WTC11 (cell line): Measurements from ENCODE around the gene RTN4RL1. TPM values are rescaled to one million over a fixed set of nuclear protein-coding genes. Genes with fewer than 3 reads are reported as not detected.

Experiments
- ATAC-seq: fragments of 200-7000 bp; cut with Tn5 transposase; 2 replicates; pipeline ENCODE4 v1.10.0; 2021; ENCODE audit warnings: mild to moderate bottlenecking, moderate library complexity
- CTCF ChIA-PET: fragments of 300-600 bp; sonication (Branson Sonifier 250); formaldehyde crosslinking; loops from one replicate; lab custom pipeline; 2021; ENCODE audit warnings: antibody characterized with exemption; lab: Charles Lee
- POLR2A ChIA-PET: fragments of 350-600 bp; sonication (Branson Sonifier 250); formaldehyde crosslinking; loops from one replicate; lab custom pipeline; 2021; ENCODE audit warnings: antibody characterized with exemption; lab: Charles Lee
- DNase-seq: peaks from one replicate; pipeline ENCODE4 v3.0.0; 2021; ENCODE audit warnings: low spot score
- H3K27ac Mint-ChIP-seq: 2 replicates; pipeline ENCODE4 v1.8.0; 2021; ENCODE audit warnings: mixed read lengths
- H3K27me3 Mint-ChIP-seq: 2 replicates; pipeline ENCODE4 v1.8.0; 2021; ENCODE audit warnings: low read depth, mild to moderate bottlenecking, moderate library complexity, mixed read lengths
- H3K36me3 Mint-ChIP-seq: 2 replicates; pipeline ENCODE4 v1.8.0; 2021; ENCODE audit warnings: mixed read lengths
- H3K4me1 Mint-ChIP-seq: 2 replicates; pipeline ENCODE4 v1.8.0; 2022; ENCODE audit warnings: mixed read lengths
- H3K4me3 Mint-ChIP-seq: 2 replicates; pipeline ENCODE4 v1.8.0; 2021; ENCODE audit warnings: mild to moderate bottlenecking, moderate library complexity, mixed read lengths
- H3K9me3 Mint-ChIP-seq: 2 replicates; pipeline ENCODE4 v1.8.0; 2021; ENCODE audit warnings: mixed read lengths
- ATF3 ChIP-seq: sonication (generic); formaldehyde crosslinking; conservative IDR thresholded peaks from 2 replicates; pipeline ENCODE4 v1.8.1; 2022; ENCODE audit warnings: mild to moderate bottlenecking, missing genetic modification reagents
- GRHL2 ChIP-seq: fragments of 250-450 bp; sonication (Bioruptor Pico); IDR thresholded peaks from 2 replicates; pipeline ENCODE4 v1.8.0; 2022; ENCODE audit warnings: mild to moderate bottlenecking, moderate library complexity; ENCODE audit not compliant: insufficient replicate concordance, severe bottlenecking
- JAZF1 ChIP-seq: fragments of 250-450 bp; sonication (Bioruptor Pico); IDR thresholded peaks from 2 replicates; pipeline ENCODE4 v1.9.0; 2021; ENCODE audit warnings: moderate library complexity, mild to moderate bottlenecking, inconsistent platforms
- JUN ChIP-seq: sonication (generic); formaldehyde crosslinking; IDR thresholded peaks from 2 replicates; pipeline ENCODE4 v1.8.0; 2023; ENCODE audit warnings: mild to moderate bottlenecking, missing genetic modification reagents
- NFATC4 ChIP-seq: fragments of 250-450 bp; sonication (Bioruptor Pico); IDR thresholded peaks from 2 replicates; pipeline ENCODE4 v1.9.0; 2021; ENCODE audit warnings: mild to moderate bottlenecking
- PREB ChIP-seq: sonication (generic); formaldehyde crosslinking; IDR thresholded peaks from 2 replicates; pipeline ENCODE4 v1.8.1; 2022; ENCODE audit warnings: mild to moderate bottlenecking, missing genetic modification reagents, moderate library complexity, borderline replicate concordance
- SMAD3 ChIP-seq: sonication (generic); formaldehyde crosslinking; IDR thresholded peaks from 2 replicates; pipeline ENCODE4 v1.8.0; 2022; ENCODE audit warnings: missing genetic modification reagents, mild to moderate bottlenecking, borderline replicate concordance
- TEAD1 ChIP-seq: sonication (generic); formaldehyde crosslinking; IDR thresholded peaks from 2 replicates; pipeline ENCODE4 v1.8.0; 2022; ENCODE audit warnings: mild to moderate bottlenecking, missing genetic modification reagents
- TP53 ChIP-seq: sonication (generic); formaldehyde crosslinking; IDR thresholded peaks from 2 replicates; pipeline ENCODE4 v1.8.1; 2023; ENCODE audit warnings: mild to moderate bottlenecking, missing genetic modification reagents
- ZNF281 ChIP-seq: sonication (generic); formaldehyde crosslinking; IDR thresholded peaks from 2 replicates; pipeline ENCODE4 v1.8.0; 2023; ENCODE audit warnings: mild to moderate bottlenecking, missing genetic modification reagents
- ZNF416 ChIP-seq: fragments of 250-450 bp; sonication (Bioruptor Pico); IDR thresholded peaks from 2 replicates; pipeline ENCODE4 v1.9.0; 2021; ENCODE audit warnings: mild to moderate bottlenecking, inconsistent platforms
- ZNF423 ChIP-seq: fragments of 250-450 bp; sonication (Bioruptor Pico); IDR thresholded peaks from 2 replicates; pipeline ENCODE4 v2.1.2; 2022; ENCODE audit warnings: mild to moderate bottlenecking, moderate library complexity
- total RNA-seq: library from RNA; stranded (reverse); gene quantifications from 3 replicates; pipeline ENCODE4 v1.2.3, GENCODE V29; 2021
- TF ChIP-seq, protein P1 (sequence below): sonication (generic); formaldehyde crosslinking; IDR thresholded peaks from 2 replicates; pipeline ENCODE4 v1.8.1; 2022; ENCODE audit warnings: low read depth, mild to moderate bottlenecking, moderate library complexity, missing genetic modification reagents, borderline replicate concordance
- TF ChIP-seq, protein P2 (sequence below): sonication (generic); formaldehyde crosslinking; IDR thresholded peaks from 2 replicates; pipeline ENCODE4 v1.8.0; 2023; ENCODE audit warnings: missing genetic modification reagents, mild to moderate bottlenecking, borderline replicate concordance
- TF ChIP-seq, protein P3 (sequence below): sonication (generic); formaldehyde crosslinking; IDR thresholded peaks from 2 replicates; pipeline ENCODE4 v1.8.0; 2022; ENCODE audit warnings: mild to moderate bottlenecking, missing genetic modification reagents
- TF ChIP-seq, protein P4 (sequence below): fragments of 250-450 bp; sonication (Bioruptor Pico); IDR thresholded peaks from 2 replicates; pipeline ENCODE4 v1.8.0; 2021; ENCODE audit warnings: mild to moderate bottlenecking
- TF ChIP-seq, protein P5 (sequence below): sonication (generic); formaldehyde crosslinking; IDR thresholded peaks from 2 replicates; pipeline ENCODE4 v1.8.0; 2022; ENCODE audit warnings: mild to moderate bottlenecking, missing genetic modification reagents
- TF ChIP-seq, protein P6 (sequence below): sonication (generic); formaldehyde crosslinking; IDR thresholded peaks from 2 replicates; pipeline ENCODE4 v1.8.1; 2022; ENCODE audit warnings: missing genetic modification reagents, borderline replicate concordance

The RTN4RL1 gene
- total RNA-seq, 1 experiment from 2014 or later, result 0.72 TPM

DNA sequence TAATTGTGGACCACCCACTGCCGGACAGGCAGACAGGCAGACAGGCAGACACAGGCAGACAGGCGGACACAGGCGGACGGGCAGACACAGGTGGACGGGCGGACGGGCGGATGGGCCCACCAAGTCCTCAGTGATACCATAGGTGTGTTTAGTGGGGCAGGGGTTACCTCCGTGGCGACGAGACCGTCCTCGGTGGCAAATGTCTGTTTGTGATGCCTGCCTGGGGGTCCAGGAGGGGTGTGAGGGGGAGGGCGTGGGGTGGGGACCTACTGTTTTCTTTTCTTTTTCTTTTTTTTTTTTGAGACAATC is 76.7 kb downstream of the RTN4RL1 start:
- Mint-ChIP-seq H3K36me3 (no peaks in the 10 kb centered on the region), H3K4me3 (no peak overlapping the region), H3K4me1 (peaks cover 6% of the 10 kb centered on the region; the same call in 1 of the 2 replicates), H3K27ac (no peak overlapping the region), H3K27me3 (peaks cover 7% of the 10 kb centered on the region), H3K9me3 (no peaks in the 10 kb centered on the region)
- ChIA-PET CTCF (interaction anchor here (1.5 to 1.6 kb wide), 2 partner anchors 40 to 106 kb away, joined by 4 to 5 read pairs; partner anchors contain the start of gene HIC1), POLR2A (no interaction called here)
- DNase-seq (no peak), ATAC-seq (no peak)
- TF ChIP-seq, protein P1, sequence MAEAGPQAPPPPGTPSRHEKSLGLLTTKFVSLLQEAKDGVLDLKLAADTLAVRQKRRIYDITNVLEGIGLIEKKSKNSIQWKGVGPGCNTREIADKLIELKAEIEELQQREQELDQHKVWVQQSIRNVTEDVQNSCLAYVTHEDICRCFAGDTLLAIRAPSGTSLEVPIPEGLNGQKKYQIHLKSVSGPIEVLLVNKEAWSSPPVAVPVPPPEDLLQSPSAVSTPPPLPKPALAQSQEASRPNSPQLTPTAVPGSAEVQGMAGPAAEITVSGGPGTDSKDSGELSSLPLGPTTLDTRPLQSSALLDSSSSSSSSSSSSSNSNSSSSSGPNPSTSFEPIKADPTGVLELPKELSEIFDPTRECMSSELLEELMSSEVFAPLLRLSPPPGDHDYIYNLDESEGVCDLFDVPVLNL, result no peak
- TF ChIP-seq, protein P2, sequence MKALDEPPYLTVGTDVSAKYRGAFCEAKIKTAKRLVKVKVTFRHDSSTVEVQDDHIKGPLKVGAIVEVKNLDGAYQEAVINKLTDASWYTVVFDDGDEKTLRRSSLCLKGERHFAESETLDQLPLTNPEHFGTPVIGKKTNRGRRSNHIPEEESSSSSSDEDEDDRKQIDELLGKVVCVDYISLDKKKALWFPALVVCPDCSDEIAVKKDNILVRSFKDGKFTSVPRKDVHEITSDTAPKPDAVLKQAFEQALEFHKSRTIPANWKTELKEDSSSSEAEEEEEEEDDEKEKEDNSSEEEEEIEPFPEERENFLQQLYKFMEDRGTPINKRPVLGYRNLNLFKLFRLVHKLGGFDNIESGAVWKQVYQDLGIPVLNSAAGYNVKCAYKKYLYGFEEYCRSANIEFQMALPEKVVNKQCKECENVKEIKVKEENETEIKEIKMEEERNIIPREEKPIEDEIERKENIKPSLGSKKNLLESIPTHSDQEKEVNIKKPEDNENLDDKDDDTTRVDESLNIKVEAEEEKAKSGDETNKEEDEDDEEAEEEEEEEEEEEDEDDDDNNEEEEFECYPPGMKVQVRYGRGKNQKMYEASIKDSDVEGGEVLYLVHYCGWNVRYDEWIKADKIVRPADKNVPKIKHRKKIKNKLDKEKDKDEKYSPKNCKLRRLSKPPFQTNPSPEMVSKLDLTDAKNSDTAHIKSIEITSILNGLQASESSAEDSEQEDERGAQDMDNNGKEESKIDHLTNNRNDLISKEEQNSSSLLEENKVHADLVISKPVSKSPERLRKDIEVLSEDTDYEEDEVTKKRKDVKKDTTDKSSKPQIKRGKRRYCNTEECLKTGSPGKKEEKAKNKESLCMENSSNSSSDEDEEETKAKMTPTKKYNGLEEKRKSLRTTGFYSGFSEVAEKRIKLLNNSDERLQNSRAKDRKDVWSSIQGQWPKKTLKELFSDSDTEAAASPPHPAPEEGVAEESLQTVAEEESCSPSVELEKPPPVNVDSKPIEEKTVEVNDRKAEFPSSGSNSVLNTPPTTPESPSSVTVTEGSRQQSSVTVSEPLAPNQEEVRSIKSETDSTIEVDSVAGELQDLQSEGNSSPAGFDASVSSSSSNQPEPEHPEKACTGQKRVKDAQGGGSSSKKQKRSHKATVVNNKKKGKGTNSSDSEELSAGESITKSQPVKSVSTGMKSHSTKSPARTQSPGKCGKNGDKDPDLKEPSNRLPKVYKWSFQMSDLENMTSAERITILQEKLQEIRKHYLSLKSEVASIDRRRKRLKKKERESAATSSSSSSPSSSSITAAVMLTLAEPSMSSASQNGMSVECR (CRISPR knock-in tag), result no peak
- TF ChIP-seq ZNF281 (no peak), JUN (CRISPR knock-in tag) (no peak), PREB (CRISPR knock-in tag) (no peak), GRHL2 (CRISPR knock-in tag) (no peak), NFATC4 (CRISPR knock-in tag) (no peak), SMAD3 (CRISPR knock-in tag) (no peak), ZNF423 (no peak), ATF3 (no peak), JAZF1 (no peak), TEAD1 (CRISPR knock-in tag) (no peak), TP53 (CRISPR knock-in tag) (no peak), ZNF416 (CRISPR knock-in tag) (no peak)
- TF ChIP-seq, protein P3, sequence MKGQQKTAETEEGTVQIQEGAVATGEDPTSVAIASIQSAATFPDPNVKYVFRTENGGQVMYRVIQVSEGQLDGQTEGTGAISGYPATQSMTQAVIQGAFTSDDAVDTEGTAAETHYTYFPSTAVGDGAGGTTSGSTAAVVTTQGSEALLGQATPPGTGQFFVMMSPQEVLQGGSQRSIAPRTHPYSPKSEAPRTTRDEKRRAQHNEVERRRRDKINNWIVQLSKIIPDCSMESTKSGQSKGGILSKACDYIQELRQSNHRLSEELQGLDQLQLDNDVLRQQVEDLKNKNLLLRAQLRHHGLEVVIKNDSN, result no peak
- TF ChIP-seq, protein P4, sequence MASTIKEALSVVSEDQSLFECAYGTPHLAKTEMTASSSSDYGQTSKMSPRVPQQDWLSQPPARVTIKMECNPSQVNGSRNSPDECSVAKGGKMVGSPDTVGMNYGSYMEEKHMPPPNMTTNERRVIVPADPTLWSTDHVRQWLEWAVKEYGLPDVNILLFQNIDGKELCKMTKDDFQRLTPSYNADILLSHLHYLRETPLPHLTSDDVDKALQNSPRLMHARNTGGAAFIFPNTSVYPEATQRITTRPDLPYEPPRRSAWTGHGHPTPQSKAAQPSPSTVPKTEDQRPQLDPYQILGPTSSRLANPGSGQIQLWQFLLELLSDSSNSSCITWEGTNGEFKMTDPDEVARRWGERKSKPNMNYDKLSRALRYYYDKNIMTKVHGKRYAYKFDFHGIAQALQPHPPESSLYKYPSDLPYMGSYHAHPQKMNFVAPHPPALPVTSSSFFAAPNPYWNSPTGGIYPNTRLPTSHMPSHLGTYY (CRISPR knock-in tag), result no peak
- TF ChIP-seq, protein P5, sequence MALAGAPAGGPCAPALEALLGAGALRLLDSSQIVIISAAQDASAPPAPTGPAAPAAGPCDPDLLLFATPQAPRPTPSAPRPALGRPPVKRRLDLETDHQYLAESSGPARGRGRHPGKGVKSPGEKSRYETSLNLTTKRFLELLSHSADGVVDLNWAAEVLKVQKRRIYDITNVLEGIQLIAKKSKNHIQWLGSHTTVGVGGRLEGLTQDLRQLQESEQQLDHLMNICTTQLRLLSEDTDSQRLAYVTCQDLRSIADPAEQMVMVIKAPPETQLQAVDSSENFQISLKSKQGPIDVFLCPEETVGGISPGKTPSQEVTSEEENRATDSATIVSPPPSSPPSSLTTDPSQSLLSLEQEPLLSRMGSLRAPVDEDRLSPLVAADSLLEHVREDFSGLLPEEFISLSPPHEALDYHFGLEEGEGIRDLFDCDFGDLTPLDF, result no peak
- TF ChIP-seq, protein P6, sequence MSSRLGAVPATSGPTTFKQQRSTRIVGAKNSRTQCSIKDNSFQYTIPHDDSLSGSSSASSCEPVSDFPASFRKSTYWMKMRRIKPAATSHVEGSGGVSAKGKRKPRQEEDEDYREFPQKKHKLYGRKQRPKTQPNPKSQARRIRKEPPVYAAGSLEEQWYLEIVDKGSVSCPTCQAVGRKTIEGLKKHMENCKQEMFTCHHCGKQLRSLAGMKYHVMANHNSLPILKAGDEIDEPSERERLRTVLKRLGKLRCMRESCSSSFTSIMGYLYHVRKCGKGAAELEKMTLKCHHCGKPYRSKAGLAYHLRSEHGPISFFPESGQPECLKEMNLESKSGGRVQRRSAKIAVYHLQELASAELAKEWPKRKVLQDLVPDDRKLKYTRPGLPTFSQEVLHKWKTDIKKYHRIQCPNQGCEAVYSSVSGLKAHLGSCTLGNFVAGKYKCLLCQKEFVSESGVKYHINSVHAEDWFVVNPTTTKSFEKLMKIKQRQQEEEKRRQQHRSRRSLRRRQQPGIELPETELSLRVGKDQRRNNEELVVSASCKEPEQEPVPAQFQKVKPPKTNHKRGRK (CRISPR knock-in tag), result no peak
- TF ChIP-seq, all 79 proteins: peak for 0
